ENCODE measurements around the gene SMTN.

The SMTN gene

GRCh38 chr22:31118046-31118820 is 37.1 kb downstream of the SMTN start:
- H3K4me3 ChIP-seq (ENCODE audit: low read length) = no peak overlapping the region
- H3K36me3 ChIP-seq (ENCODE audit: control insufficient read depth, low read depth, low read length) = no peaks in the 10 kb centered on the region
- H3K9ac ChIP-seq (ENCODE audit: low read length) = no peak overlapping the region
- no peaks in the 10 kb centered on the region for H3K27me3 ChIP-seq (ENCODE audit: control insufficient read depth, insufficient read depth, low read length)
- no peaks in the 10 kb centered on the region for H3K9me3 ChIP-seq (ENCODE audit: control insufficient read depth, low read depth, low read length)
- H3K4me1 ChIP-seq (ENCODE audit: control insufficient read depth, low read depth, low read length) = peaks cover 16% of the 10 kb centered on the region
- H3K27ac ChIP-seq (ENCODE audit: low read length) = no peak overlapping the region

GRCh38 chr22:31119026-31119717 is 38.1 kb downstream of the SMTN start:
- H3K9ac ChIP-seq (ENCODE audit: low read length) = no peak overlapping the region
- H3K4me1 ChIP-seq (ENCODE audit: control insufficient read depth, low read depth, low read length) = peaks cover 19% of the 10 kb centered on the region
- no peaks in the 10 kb centered on the region for H3K36me3 ChIP-seq (ENCODE audit: control insufficient read depth, low read depth, low read length)
- no peak overlapping the region for H3K4me3 ChIP-seq (ENCODE audit: low read length)
- no peak overlapping the region for H3K27ac ChIP-seq (ENCODE audit: low read length)
- H3K9me3 ChIP-seq (ENCODE audit: control insufficient read depth, low read depth, low read length) = no peaks in the 10 kb centered on the region
- no peaks in the 10 kb centered on the region for H3K27me3 ChIP-seq (ENCODE audit: control insufficient read depth, insufficient read depth, low read length)

- Histone ChIP-seq H3K4me3 (ENCODE audit: low read length) (no peak overlapping the region), H3K9me3 (ENCODE audit: control insufficient read depth, low read depth, low read length) (no peaks in the 10 kb centered on the region), H3K27me3 (ENCODE audit: control insufficient read depth, insufficient read depth, low read length) (no peaks in the 10 kb centered on the region), H3K36me3 (ENCODE audit: control insufficient read depth, low read depth, low read length) (no peaks in the 10 kb centered on the region), H3K9ac (ENCODE audit: low read length) (no peak overlapping the region), H3K27ac (ENCODE audit: low read length) (no peak overlapping the region), H3K4me1 (ENCODE audit: control insufficient read depth, low read depth, low read length) (peaks cover 19% of the 10 kb centered on the region)
Observed at GRCh38 chr22:31120230-31120629, 39.1 kb downstream of the SMTN start.

GRCh38 chr22:31120642-31121041 is 39.5 kb downstream of the SMTN start:
- Histone ChIP-seq H3K9ac (ENCODE audit: low read length) (no peak overlapping the region), H3K9me3 (ENCODE audit: control insufficient read depth, low read depth, low read length) (no peaks in the 10 kb centered on the region), H3K27me3 (ENCODE audit: control insufficient read depth, insufficient read depth, low read length) (no peaks in the 10 kb centered on the region), H3K27ac (ENCODE audit: low read length) (no peak overlapping the region), H3K4me1 (ENCODE audit: control insufficient read depth, low read depth, low read length) (peaks cover 19% of the 10 kb centered on the region), H3K4me3 (ENCODE audit: low read length) (no peak overlapping the region), H3K36me3 (ENCODE audit: control insufficient read depth, low read depth, low read length) (no peaks in the 10 kb centered on the region)

- H3K9ac ChIP-seq (ENCODE audit: low read length) = no peak overlapping the region
- H3K27ac ChIP-seq (ENCODE audit: low read length) = no peak overlapping the region
- H3K4me1 ChIP-seq (ENCODE audit: control insufficient read depth, low read depth, low read length) = peaks cover 19% of the 10 kb centered on the region
- H3K9me3 ChIP-seq (ENCODE audit: control insufficient read depth, low read depth, low read length) = no peaks in the 10 kb centered on the region
- no peaks in the 10 kb centered on the region for H3K36me3 ChIP-seq (ENCODE audit: control insufficient read depth, low read depth, low read length)
- no peaks in the 10 kb centered on the region for H3K27me3 ChIP-seq (ENCODE audit: control insufficient read depth, insufficient read depth, low read length)
- H3K4me3 ChIP-seq (ENCODE audit: low read length) = no peak overlapping the region
Observed at GRCh38 chr22:31121403-31121802, 40.3 kb downstream of the SMTN start.

- Histone ChIP-seq H3K4me3 (ENCODE audit: low read length) (no peak overlapping the region), H3K36me3 (ENCODE audit: control insufficient read depth, low read depth, low read length) (no peaks in the 10 kb centered on the region), H3K27ac (ENCODE audit: low read length) (no peak overlapping the region), H3K27me3 (ENCODE audit: control insufficient read depth, insufficient read depth, low read length) (no peaks in the 10 kb centered on the region), H3K9me3 (ENCODE audit: control insufficient read depth, low read depth, low read length) (no peaks in the 10 kb centered on the region), H3K9ac (ENCODE audit: low read length) (no peak overlapping the region), H3K4me1 (ENCODE audit: control insufficient read depth, low read depth, low read length) (peaks cover 21% of the 10 kb centered on the region)
Observed at GRCh38 chr22:31122196-31122531, 41.0 kb downstream of the SMTN start.

GRCh38 chr22:31122532-31123291 is 41.6 kb downstream of the SMTN start, which contains the start of gene INPP5J:
INPP5J (plus strand) TSS chr22:31122966; CDS start chr22:31123015, 49 bp downstream.
- Histone ChIP-seq H3K36me3 (ENCODE audit: control insufficient read depth, low read depth, low read length) (no peaks in the 10 kb centered on the region), H3K27ac (ENCODE audit: low read length) (no peak within 1 kb of the TSS), H3K27me3 (ENCODE audit: control insufficient read depth, insufficient read depth, low read length) (no peaks in the 10 kb centered on the region), H3K4me1 (ENCODE audit: control insufficient read depth, low read depth, low read length) (peaks cover 22% of the 10 kb centered on the region), H3K9ac (ENCODE audit: low read length) (peak within 1 kb of the TSS; percentile 53), H3K4me3 (ENCODE audit: low read length) (peak within 1 kb of the TSS; percentile 59), H3K9me3 (ENCODE audit: control insufficient read depth, low read depth, low read length) (no peaks in the 10 kb centered on the region)

- Histone ChIP-seq H3K27me3 (ENCODE audit: control insufficient read depth, insufficient read depth, low read length) (no peaks in the 10 kb centered on the region), H3K36me3 (ENCODE audit: control insufficient read depth, low read depth, low read length) (no peaks in the 10 kb centered on the region), H3K27ac (ENCODE audit: low read length) (no peak overlapping the region), H3K4me3 (ENCODE audit: low read length) (peak overlapping the region; percentile 59), H3K9me3 (ENCODE audit: control insufficient read depth, low read depth, low read length) (no peaks in the 10 kb centered on the region), H3K9ac (ENCODE audit: low read length) (peak overlapping the region; percentile 53), H3K4me1 (ENCODE audit: control insufficient read depth, low read depth, low read length) (peaks cover 22% of the 10 kb centered on the region)
Observed at GRCh38 chr22:31123292-31123602, 42.1 kb downstream of the SMTN start.

- H3K27me3 ChIP-seq (ENCODE audit: control insufficient read depth, insufficient read depth, low read length) = no peaks in the 10 kb centered on the region
- no peak overlapping the region for H3K9ac ChIP-seq (ENCODE audit: low read length)
- H3K36me3 ChIP-seq (ENCODE audit: control insufficient read depth, low read depth, low read length) = no peaks in the 10 kb centered on the region
- no peak overlapping the region for H3K4me3 ChIP-seq (ENCODE audit: low read length)
- H3K9me3 ChIP-seq (ENCODE audit: control insufficient read depth, low read depth, low read length) = no peaks in the 10 kb centered on the region
- H3K27ac ChIP-seq (ENCODE audit: low read length) = no peak overlapping the region
- peaks cover 22% of the 10 kb centered on the region for H3K4me1 ChIP-seq (ENCODE audit: control insufficient read depth, low read depth, low read length)
Observed at GRCh38 chr22:31124290-31124689, 43.2 kb downstream of the SMTN start.

GRCh38 chr22:31124811-31125465 is 43.8 kb downstream of the SMTN start:
- no peaks in the 10 kb centered on the region for H3K9me3 ChIP-seq (ENCODE audit: control insufficient read depth, low read depth, low read length)
- no peak overlapping the region for H3K4me3 ChIP-seq (ENCODE audit: low read length)
- H3K4me1 ChIP-seq (ENCODE audit: control insufficient read depth, low read depth, low read length) = peaks cover 22% of the 10 kb centered on the region
- H3K36me3 ChIP-seq (ENCODE audit: control insufficient read depth, low read depth, low read length) = no peaks in the 10 kb centered on the region
- no peak overlapping the region for H3K9ac ChIP-seq (ENCODE audit: low read length)
- H3K27me3 ChIP-seq (ENCODE audit: control insufficient read depth, insufficient read depth, low read length) = no peaks in the 10 kb centered on the region
- no peak overlapping the region for H3K27ac ChIP-seq (ENCODE audit: low read length)

GRCh38 chr22:31125521-31126117 is 44.5 kb downstream of the SMTN start:
- peaks cover 19% of the 10 kb centered on the region for H3K4me1 ChIP-seq (ENCODE audit: control insufficient read depth, low read depth, low read length)
- no peak overlapping the region for H3K27ac ChIP-seq (ENCODE audit: low read length)

More at GRCh38 chr22:31125521-31126117, 44.5 kb downstream of the SMTN start:
- no peaks in the 10 kb centered on the region for H3K27me3 ChIP-seq (ENCODE audit: control insufficient read depth, insufficient read depth, low read length)
- no peaks in the 10 kb centered on the region for H3K36me3 ChIP-seq (ENCODE audit: control insufficient read depth, low read depth, low read length)
- no peak overlapping the region for H3K4me3 ChIP-seq (ENCODE audit: low read length)
- H3K9me3 ChIP-seq (ENCODE audit: control insufficient read depth, low read depth, low read length) = no peaks in the 10 kb centered on the region
- no peak overlapping the region for H3K9ac ChIP-seq (ENCODE audit: low read length)
